Tibial artery (tissue), 4 donors: Measurements from ENCODE around the gene ENDOU.
A peak's percentile ranks its signal among the peaks of the same experiment; 100 is the strongest.

Source experiments
- DNase-seq, 2 donors: peaks; one replicate each; pipeline ENCODE4 v3.0.0-alpha.2; 2019
- H3K27ac ChIP-seq, 2 donors: fragments of 200-600 bp; sonication (generic) in 1 of 2; 1 replicate in 1 of 2; 2 replicates in 1 of 2; pipeline ENCODE4 v1.5.1; 2018 to 2019; ENCODE audit warnings: mild to moderate bottlenecking in 1 of 2
- H3K27me3 ChIP-seq, 2 donors: fragments of 200-600 bp; sonication (generic) in 1 of 2; one replicate each; pipeline versions ENCODE4 v1.5.1 to v1.6.0; 2016 to 2019
- H3K36me3 ChIP-seq, 3 donors: fragments of 200-600 bp; sonication (generic) in 2 of 3; one replicate each; pipeline ENCODE4 v1.5.1; 2016 to 2019; ENCODE audit warnings: mild to moderate bottlenecking in 2 of 3
- H3K4me1 ChIP-seq, 4 donors: fragments of 200-600 bp; sonication (generic) in 2 of 4; 1 replicate in 3 of 4; 2 replicates in 1 of 4; pipeline ENCODE4 v1.5.1; 2016 to 2019
- H3K4me3 ChIP-seq, 2 donors: fragments of 200-600 bp; sonication (generic) in 1 of 2; 1 replicate in 1 of 2; 2 replicates in 1 of 2; pipeline ENCODE4 v1.5.1; 2018 to 2019; ENCODE audit warnings: mild to moderate bottlenecking in 2 of 2
- H3K9me3 ChIP-seq, 3 donors: fragments of 200-600 bp; sonication (generic) in 1 of 3; one replicate each; pipeline ENCODE4 v1.5.1; 2016 to 2019
- intact Hi-C: fragments of 100-400 bp; cut with DNase I; formaldehyde crosslinking; loops from one replicate; pipeline ENCODE4 v1.15.0; 2023; ENCODE audit warnings: low total_unique reads
- TF ChIP-seq, protein P1 (sequence below), 2 experiments: fragments of 200-600 bp in 1 of 2; fragments of 450-650 bp in 1 of 2; IDR thresholded peaks; one replicate each; pipeline ENCODE4 v1.5.1; 2017 to 2019; ENCODE audit warnings: antibody characterized with exemption in 2 of 2, mild to moderate bottlenecking in 1 of 2, moderate library complexity in 1 of 2

Gene ENDOU

DNA sequence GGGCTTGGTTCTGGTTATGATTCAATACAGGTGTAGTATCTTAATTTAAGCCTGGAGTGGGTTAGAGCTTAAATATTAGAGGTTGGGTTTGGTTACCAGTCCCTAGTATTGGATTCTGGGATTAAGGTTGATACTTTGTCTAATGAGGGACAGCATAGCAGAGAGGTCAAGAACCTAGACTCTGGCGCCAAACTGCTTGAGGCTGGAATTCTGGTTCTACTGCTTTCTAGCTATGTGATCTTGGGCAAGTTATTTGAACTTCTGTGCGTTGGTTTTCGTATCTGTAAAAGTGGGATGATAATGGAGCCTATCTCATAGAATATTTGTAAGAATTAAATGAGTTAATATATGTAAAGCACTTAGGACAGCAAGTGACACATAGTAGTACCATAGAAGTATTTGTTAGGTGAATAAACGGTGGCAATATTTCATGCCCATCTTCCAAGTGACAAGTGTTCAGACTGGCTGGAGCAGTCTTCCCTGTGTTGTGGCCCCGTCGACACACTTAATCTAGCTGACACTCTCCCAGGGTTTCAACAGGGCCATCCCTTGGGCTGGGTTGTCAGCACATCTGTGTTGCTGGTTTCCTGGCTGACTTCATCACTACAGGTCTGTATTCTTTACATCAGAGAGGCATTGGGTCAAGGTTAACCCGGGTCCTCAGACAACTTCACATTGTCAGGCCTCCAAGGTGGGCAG is 3.0 kb downstream of the ENDOU start:
- no peak for DNase-seq

DNA sequence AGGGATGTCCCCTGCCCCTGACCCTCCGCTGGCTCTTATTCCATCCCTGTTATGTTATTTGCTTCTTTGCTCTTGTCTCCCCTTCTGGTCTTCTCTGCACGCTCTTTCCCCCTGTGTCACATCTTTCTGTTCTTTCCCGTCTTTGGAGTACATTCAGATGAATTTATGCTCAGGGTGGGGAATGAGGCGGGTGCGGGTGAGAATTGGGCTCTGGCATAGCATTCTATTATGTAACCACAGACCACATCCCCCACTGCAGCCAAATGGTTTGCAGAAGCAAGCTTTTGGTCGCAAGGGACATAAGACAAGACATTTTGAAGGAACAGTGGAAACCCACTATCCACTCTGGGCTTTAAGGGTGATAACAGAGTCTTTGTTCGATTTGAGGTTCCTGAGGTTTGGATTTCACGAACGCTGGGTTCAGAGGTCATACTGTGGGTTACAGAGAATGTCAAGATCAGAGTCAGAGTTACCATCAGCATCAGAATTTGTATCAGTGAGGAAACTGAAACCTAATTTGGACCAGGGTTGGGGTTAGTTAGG is 3.8 kb downstream of the ENDOU start:
- Histone ChIP-seq H3K9me3 (no peaks in the 10 kb centered on the region), H3K4me3 (no peak overlapping the region), H3K36me3 (no peaks in the 10 kb centered on the region), H3K27ac (no peak overlapping the region), H3K27me3 (no peaks in the 10 kb centered on the region), H3K4me1 (peaks cover 5 to 31% (median 21%) of the 10 kb centered on the region in 4 donors)
- intact Hi-C loops: no loop called here
- TF ChIP-seq, protein P1, sequence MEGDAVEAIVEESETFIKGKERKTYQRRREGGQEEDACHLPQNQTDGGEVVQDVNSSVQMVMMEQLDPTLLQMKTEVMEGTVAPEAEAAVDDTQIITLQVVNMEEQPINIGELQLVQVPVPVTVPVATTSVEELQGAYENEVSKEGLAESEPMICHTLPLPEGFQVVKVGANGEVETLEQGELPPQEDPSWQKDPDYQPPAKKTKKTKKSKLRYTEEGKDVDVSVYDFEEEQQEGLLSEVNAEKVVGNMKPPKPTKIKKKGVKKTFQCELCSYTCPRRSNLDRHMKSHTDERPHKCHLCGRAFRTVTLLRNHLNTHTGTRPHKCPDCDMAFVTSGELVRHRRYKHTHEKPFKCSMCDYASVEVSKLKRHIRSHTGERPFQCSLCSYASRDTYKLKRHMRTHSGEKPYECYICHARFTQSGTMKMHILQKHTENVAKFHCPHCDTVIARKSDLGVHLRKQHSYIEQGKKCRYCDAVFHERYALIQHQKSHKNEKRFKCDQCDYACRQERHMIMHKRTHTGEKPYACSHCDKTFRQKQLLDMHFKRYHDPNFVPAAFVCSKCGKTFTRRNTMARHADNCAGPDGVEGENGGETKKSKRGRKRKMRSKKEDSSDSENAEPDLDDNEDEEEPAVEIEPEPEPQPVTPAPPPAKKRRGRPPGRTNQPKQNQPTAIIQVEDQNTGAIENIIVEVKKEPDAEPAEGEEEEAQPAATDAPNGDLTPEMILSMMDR (IDR thresholded peaks at IDR 0.05): no peak
- no peak for DNase-seq

More for the DNA sequence above, 3.0 kb downstream of the ENDOU start:
- Histone ChIP-seq H3K4me1 (peaks cover 5 to 23% (median 16%) of the 10 kb centered on the region in 4 donors), H3K27ac (no peak overlapping the region), H3K36me3 (no peaks in the 10 kb centered on the region), H3K4me3 (no peak overlapping the region), H3K9me3 (no peaks in the 10 kb centered on the region), H3K27me3 (no peaks in the 10 kb centered on the region)
- TF ChIP-seq, protein P1 (IDR thresholded peaks at IDR 0.05): no peak
- intact Hi-C loops: no loop called here

DNA sequence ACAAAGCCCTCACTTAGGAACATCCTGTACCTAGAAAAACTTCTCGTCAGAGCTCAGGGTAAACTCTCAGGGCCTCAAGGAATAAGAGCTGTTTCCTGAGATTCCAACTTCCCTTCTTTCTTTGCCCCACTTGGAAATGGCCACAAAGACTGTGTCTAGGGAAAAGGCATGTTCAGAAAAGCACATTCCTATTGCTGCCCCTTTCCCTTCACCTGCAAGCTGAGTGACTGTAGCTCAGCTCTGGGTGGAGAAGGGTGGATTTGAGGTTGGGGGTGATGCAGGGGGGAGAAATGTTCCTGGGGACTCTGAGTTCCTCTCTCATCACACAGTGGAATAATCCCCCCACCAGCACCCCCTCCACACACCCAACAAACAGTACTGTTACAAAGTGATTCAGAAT is 6.8 kb downstream of the ENDOU start:
- TF ChIP-seq, protein P1 (IDR thresholded peaks at IDR 0.05): no peak
- Histone ChIP-seq H3K4me3 (no peak overlapping the region), H3K9me3 (no peaks in the 10 kb centered on the region), H3K36me3 (no peaks in the 10 kb centered on the region), H3K27ac (peak overlapping the region; percentile 79 to 93), H3K4me1 (peaks cover 5 to 47% (median 36%) of the 10 kb centered on the region in 4 donors), H3K27me3 (no peaks in the 10 kb centered on the region)
- intact Hi-C loops: loop anchor here (5.0 kb wide), 3 partner anchors 34 to 119 kb away; partner anchors contain the start of gene SLC48A1
- no peak for DNase-seq

DNA sequence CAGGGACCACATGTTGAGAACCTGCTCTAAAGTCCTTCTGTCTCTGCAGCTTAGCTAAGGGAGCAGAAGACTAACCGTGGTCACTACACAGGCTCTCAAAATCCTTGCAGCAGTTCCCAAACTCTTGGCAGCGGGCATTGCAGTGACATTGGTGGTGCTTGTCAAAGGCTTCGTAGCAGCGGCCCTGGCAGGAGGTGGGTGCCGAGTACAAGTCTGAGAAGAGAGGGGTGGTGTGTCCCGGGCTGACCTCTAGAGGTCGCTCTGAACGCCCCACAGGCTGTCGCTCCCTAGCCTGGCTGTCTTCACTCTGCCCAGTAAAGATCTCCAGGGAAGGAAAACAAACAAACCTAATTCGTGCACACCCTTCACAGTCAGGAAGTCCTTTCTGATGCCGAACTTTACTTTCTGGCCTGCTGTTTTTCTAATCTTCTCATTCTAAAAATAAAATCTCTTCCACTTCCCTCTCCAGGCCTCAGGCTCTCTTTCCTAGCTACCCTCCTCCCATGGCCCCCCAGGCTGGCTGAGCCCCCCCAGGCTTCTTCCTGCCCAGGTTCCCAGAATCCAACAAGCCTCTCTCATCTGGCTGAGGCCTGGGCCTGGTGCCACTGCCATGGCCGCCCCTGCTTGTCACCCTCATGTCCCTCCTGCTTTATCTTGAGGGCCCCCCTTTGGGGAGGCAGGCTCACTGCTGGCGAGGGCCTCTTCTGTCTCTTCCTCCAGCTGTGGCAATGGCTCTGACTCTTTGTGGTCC is 7.7 kb downstream of the ENDOU start:
- Histone ChIP-seq H3K36me3 (no peaks in the 10 kb centered on the region), H3K9me3 (no peaks in the 10 kb centered on the region), H3K27ac (peak overlapping the region; percentile 79 to 93), H3K4me3 (peak overlapping the region in 1 of 2 donors; percentile 7), H3K4me1 (peaks cover 5 to 42% (median 34%) of the 10 kb centered on the region in 4 donors), H3K27me3 (no peaks in the 10 kb centered on the region)
- TF ChIP-seq, protein P1 (IDR thresholded peaks at IDR 0.05): peak; percentile 82 to 84
- intact Hi-C loops: loop anchor here (5.0 kb wide), 3 partner anchors 35 to 120 kb away; partner anchors contain the start of gene SLC48A1
- peak; percentile 87 to 94 for DNase-seq

DNA sequence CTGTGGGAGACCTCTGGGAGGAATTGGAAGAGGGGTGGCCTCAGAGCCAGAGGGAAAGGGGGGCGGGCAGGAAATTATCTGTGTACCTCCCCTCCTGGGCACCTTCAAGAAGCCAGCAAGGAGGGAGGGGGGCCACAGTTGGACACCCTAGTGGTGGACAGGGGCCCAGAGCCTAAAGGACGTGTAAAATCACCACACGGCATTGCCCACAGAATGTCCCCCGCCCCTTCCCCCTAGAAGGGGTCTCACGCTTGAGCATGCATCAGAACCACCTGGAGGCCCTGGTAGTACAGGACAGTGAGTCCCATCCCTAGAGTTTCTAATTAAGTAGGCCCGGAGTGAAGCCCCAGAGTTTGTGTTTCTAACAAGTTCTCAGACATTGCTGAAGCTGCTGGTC is 8.2 kb downstream of the ENDOU start:
- H3K27me3 ChIP-seq: no peaks in the 10 kb centered on the region
- H3K4me3 ChIP-seq: no peak overlapping the region
- TF ChIP-seq, protein P1 (IDR thresholded peaks at IDR 0.05): no peak
- intact Hi-C loops: loop anchor here (5.0 kb wide), 3 partner anchors 35 to 120 kb away; partner anchors contain the start of gene SLC48A1
- H3K27ac ChIP-seq: peak overlapping the region; percentile 79 to 93
- H3K36me3 ChIP-seq: no peaks in the 10 kb centered on the region
- no peaks in the 10 kb centered on the region for H3K9me3 ChIP-seq
- peaks cover 5 to 39% (median 33%) of the 10 kb centered on the region in 4 donors for H3K4me1 ChIP-seq
- DNase-seq: no peak
